Esophagus mucosa (tissue), 1 donor: ENCODE data around the gene FGF11. TPM values are rescaled to one million over a fixed set of nuclear protein-coding genes. Genes with fewer than 3 reads are reported as not detected.
"Not testable (repeated sequence)": the region's sequence is repeated elsewhere in the genome, so short reads cannot be mapped to it uniquely, and the experiment has no call there.

Experiments used
- ATAC-seq: fragments of 200-7000 bp; cut with Tn5 transposase; one replicate; pipeline ENCODE4 v1.9.1; 2020
- total RNA-seq: library from RNA; stranded (reverse); gene quantifications from one replicate; pipeline ENCODE4 v1.2.4, GENCODE V29; 2023
- donor health status: DM: yes; HTN: yes; CAD: no.

Gene FGF11
- total RNA-seq, 1 donor from 2014 or later = 8.6 TPM

GRCh38 chr17:7480089-7480384 lies 40.7 kb downstream of the FGF11 start:
- no peak for ATAC-seq

GRCh38 chr17:7481275-7481674 lies 42.0 kb downstream of the FGF11 start, which contains the start of gene SLC35G6:
Gene SLC35G6 (plus strand): TSS chr17:7481446. CDS start chr17:7481517, 71 bp downstream.
- not testable (repeated sequence) for ATAC-seq

GRCh38 chr17:7481842-7482741 lies 42.8 kb downstream of the FGF11 start:
- ATAC-seq = not testable (repeated sequence)

GRCh38 chr17:7482742-7483088 lies 43.4 kb downstream of the FGF11 start:
- ATAC-seq = not testable (repeated sequence)

- peak; percentile 61 for ATAC-seq
These were observed 44.1 kb downstream of the FGF11 start for GRCh38 chr17:7483255-7484066.

- peak; percentile 84 for ATAC-seq
These were observed 45.0 kb downstream of the FGF11 start, which contains the start of gene POLR2A for GRCh38 chr17:7484067-7484918. Gene POLR2A (plus strand): TSS chr17:7484366.

GRCh38 chr17:7484919-7485377 lies 45.6 kb downstream of the FGF11 start:
- no peak for ATAC-seq

- no peak for ATAC-seq
These were observed 46.9 kb downstream of the FGF11 start for GRCh38 chr17:7486181-7486580.

- no peak for ATAC-seq
These were observed 50.8 kb downstream of the FGF11 start for GRCh38 chr17:7490144-7490543.

- ATAC-seq = no peak
These were observed 52.3 kb downstream of the FGF11 start for GRCh38 chr17:7491583-7491982.

GRCh38 chr17:7493941-7494340 lies 54.6 kb downstream of the FGF11 start:
- no peak for ATAC-seq

Other genes starting within 250 kb of the FGF11 start
- gene DLG4, start 219.7 kb upstream of the FGF11 start, total RNA-seq = 3.1 TPM
- gene ACADVL, start 219.6 kb upstream of the FGF11 start, total RNA-seq = 311 TPM
- 32.7 TPM for gene DVL2, start 205.0 kb upstream of the FGF11 start, total RNA-seq
- 33.6 TPM for gene PHF23, start 200.1 kb upstream of the FGF11 start, total RNA-seq
- gene GABARAP, start 197.1 kb upstream of the FGF11 start, total RNA-seq = 268 TPM
- gene CTDNEP1, start 187.8 kb upstream of the FGF11 start, total RNA-seq = 87.6 TPM
- gene ELP5, start 187.3 kb upstream of the FGF11 start, total RNA-seq = 40.3 TPM
- 279 TPM for gene CLDN7, start 177.0 kb upstream of the FGF11 start, total RNA-seq
- 0.68 TPM for gene SLC2A4, start 157.8 kb upstream of the FGF11 start, total RNA-seq
- 0.96 TPM for gene YBX2, start 144.9 kb upstream of the FGF11 start, total RNA-seq
- gene EIF5A, start 131.9 kb upstream of the FGF11 start, total RNA-seq = 623 TPM
- 38.9 TPM for gene GPS2, start 124.2 kb upstream of the FGF11 start, total RNA-seq
- gene NEURL4, start 110.2 kb upstream of the FGF11 start, total RNA-seq = 13.5 TPM
- 3.8 TPM for gene ACAP1, start 103.0 kb upstream of the FGF11 start, total RNA-seq
- 32.9 TPM for gene KCTD11, start 87.3 kb upstream of the FGF11 start, total RNA-seq
- not detected for gene TMEM95, start 84.4 kb upstream of the FGF11 start, total RNA-seq
- 6.1 TPM for gene TNK1, start 58.4 kb upstream of the FGF11 start, total RNA-seq
- gene PLSCR3, start 45.0 kb upstream of the FGF11 start, total RNA-seq = 23.1 TPM
- 92.8 TPM for gene TMEM256, start 35.4 kb upstream of the FGF11 start, total RNA-seq
- 3.0 TPM for gene NLGN2, start 31.7 kb upstream of the FGF11 start, total RNA-seq
- gene SPEM1, start 19.2 kb upstream of the FGF11 start, total RNA-seq = not detected
- gene SPEM2, start 13.9 kb upstream of the FGF11 start, total RNA-seq = not detected
- gene SPEM3, start 10.7 kb upstream of the FGF11 start, total RNA-seq = not detected
- gene TMEM102, start 4.1 kb upstream of the FGF11 start, total RNA-seq = 8.2 TPM
- 4.9 TPM for gene CHRNB1, start 5.5 kb downstream of the FGF11 start, total RNA-seq
- gene ZBTB4, start 40.1 kb downstream of the FGF11 start, total RNA-seq = 21.0 TPM
- gene SLC35G6, start 41.9 kb downstream of the FGF11 start, total RNA-seq = not detected
- gene POLR2A, start 44.9 kb downstream of the FGF11 start, total RNA-seq = 116 TPM
- gene TNFSF12, start 109.5 kb downstream of the FGF11 start, total RNA-seq = 2.7 TPM
- gene TNFSF13, start 119.2 kb downstream of the FGF11 start, total RNA-seq = 6.4 TPM
- 34.5 TPM for gene SENP3, start 122.4 kb downstream of the FGF11 start, total RNA-seq
- 61.3 TPM for gene CD68, start 140.1 kb downstream of the FGF11 start, total RNA-seq
- 36.7 TPM for gene MPDU1, start 144.3 kb downstream of the FGF11 start, total RNA-seq
- 74.0 TPM for gene SOX15, start 150.6 kb downstream of the FGF11 start, total RNA-seq
- gene FXR2, start 175.4 kb downstream of the FGF11 start, total RNA-seq = 17.0 TPM
- 35.7 TPM for gene SAT2, start 188.3 kb downstream of the FGF11 start, total RNA-seq
- gene SHBG, start 190.6 kb downstream of the FGF11 start, total RNA-seq = 0.48 TPM
- gene ATP1B2, start 211.4 kb downstream of the FGF11 start, total RNA-seq = 0.36 TPM
- gene TP53, start 248.0 kb downstream of the FGF11 start, total RNA-seq = 74.1 TPM
- 8.5 TPM for gene WRAP53, start 249.0 kb downstream of the FGF11 start, total RNA-seq